NCI-H2227 (cell line): ENCODE results near the gene CD276.
"Not testable (repeated sequence)": the region's sequence is repeated elsewhere in the genome, so short reads cannot be mapped to it uniquely, and the experiment has no call there.

Experiments used
- DNase-seq: peaks from one replicate; lab custom pipeline; 2025; ENCODE audit not compliant: unreplicated experiment; lab: John Stamatoyannopoulos, UW

The CD276 gene

GRCh38 chr15:73683777-73684580, at the start of gene CD276:
TSS of gene CD276 (plus strand) at chr15:73684383. CDS start at chr15:73699640, 15,257 bp downstream.
- peak; percentile 52 for DNase-seq

GRCh38 chr15:73637527-73637926, 46.7 kb upstream of the CD276 start:
- no peak for DNase-seq

GRCh38 chr15:73639464-73639863, 44.7 kb upstream of the CD276 start:
- DNase-seq = not testable (repeated sequence)

- no peak for DNase-seq
These were observed 36.7 kb upstream of the CD276 start for GRCh38 chr15:73647259-73648013.

DNA sequence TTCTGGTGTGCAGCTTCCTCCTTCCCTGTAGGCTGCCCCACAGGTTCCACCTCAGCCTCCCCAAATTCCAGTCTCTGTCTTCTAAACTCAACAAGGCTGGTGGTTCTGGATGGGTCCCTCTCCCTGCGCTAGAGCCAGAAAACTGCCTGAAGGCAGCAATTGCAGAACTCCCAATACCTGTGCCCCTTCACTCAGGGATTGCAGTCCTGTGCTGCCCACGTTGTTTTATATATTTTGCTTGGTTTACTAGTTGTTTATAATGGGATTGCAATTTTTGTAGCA, 36.2 kb upstream of the CD276 start:
- DNase-seq = no peak

DNA sequence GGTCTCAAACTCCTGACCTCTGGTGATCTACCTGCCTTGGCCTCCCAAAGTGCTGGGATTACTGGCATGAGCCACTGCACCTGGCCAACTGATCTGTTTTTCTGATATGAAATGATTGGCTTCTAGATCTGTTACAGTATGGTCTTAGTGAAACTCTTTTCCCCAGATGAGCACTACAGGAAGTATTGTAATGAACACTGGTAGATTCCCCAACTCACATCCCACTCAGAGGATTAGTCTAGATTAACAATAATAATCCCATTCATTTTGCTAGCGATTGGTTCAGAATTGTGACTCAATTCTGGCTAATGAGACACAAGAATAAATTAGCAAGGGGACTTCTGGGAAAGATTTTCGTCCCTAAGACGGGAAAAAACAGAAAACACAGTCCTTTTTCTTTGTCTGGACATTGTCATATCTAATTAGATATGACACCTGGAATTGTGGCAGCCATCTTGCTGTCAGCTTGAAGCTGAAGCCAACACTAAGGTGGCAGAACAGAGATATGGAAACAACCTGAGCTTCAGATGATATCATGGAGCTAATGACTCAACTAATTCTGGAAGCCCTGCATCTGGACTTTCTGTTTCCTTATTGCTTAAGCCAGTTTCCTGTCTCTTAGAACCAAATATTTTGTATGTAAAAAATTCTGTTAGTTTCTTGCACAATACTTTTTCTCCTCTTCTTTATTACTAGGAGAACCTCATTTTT, 33.6 kb upstream of the CD276 start:
- no peak for DNase-seq

DNA sequence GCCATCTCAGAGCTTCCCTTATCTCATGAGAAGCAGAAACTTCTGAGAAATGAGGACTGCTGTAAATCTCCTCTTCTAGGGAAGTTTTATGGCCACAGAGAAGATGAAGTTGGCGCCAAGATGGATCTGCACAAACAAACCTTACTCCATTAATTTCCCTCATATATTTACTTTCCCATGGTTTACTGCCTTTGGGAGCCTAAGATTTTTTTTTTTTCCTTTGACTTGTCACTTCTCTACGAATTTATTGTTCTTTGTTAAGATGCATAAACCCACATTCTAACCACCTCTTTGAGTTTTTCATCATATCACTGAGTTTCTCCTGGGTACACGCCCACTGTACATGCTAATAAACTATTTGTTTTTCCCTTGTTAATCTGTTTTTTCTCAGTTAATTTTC, 29.5 kb upstream of the CD276 start:
- no peak for DNase-seq

DNA sequence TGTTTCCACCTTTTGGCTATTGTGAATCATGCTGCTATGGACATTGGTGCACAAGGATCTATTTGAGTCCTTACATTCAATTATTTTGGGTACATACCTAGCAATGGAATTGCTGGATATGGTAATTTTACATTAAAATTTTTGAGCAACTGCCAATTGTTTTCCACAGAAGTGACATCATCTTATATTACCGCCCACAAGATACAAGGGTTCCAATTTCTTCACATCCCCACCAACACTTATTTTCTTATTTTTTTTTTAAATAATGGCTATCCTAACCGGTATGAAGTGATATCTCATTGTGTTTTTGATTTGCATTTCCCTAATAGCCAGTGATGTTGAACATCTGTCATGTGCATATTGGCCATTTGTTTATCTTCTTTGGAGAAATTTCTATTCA, 28.5 kb upstream of the CD276 start:
- no peak for DNase-seq

GRCh38 chr15:73658645-73659044, 25.5 kb upstream of the CD276 start:
- DNase-seq = peak; percentile 5

DNA sequence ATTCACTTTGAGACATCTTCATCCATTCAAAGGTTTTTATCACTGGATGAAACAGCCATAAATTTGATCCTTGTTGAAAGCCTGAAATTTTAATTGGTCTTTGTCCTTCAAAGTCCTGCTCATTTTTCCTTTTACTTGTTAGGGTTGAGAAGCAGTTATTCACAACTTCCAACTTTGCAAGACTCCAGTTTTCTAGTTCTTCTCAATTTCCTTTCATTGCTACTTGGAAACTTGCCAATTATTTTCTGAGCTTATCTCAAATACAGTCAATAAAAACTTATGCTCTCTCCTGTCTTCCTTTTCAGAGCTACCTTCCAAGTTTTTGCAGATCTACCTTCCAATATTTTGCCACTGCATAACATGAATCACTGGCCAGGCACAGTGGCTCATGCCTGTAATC, 23.7 kb upstream of the CD276 start:
- no peak for DNase-seq

- DNase-seq = no peak
These were observed 9.6 kb upstream of the CD276 start for GRCh38 chr15:73674587-73674986.

DNA sequence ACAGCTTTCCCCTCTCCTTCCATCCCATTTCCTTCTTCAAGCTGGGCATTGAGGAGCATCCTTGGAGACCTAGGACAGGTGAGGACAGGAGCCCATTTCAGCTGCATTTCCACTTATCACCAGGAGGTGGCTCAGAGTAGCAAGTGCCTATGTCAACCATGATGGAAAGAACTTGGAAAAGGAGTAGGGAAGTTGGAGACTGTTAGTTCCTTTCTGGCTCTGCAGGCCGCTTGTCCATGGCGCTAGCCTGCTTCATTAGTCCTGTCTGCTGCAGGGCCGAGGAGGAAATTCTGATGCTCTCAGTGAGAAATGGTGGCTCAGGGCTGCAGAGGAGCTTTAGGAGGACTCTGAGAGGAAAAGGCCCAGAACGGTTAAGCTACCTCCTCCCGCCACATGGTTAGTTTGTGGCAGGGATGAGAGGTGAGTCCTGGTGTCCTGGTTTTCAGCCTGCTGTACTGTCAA, 7.0 kb upstream of the CD276 start:
- DNase-seq = peak; percentile 60

GRCh38 chr15:73677733-73678132, 6.5 kb upstream of the CD276 start:
- no peak for DNase-seq

DNA sequence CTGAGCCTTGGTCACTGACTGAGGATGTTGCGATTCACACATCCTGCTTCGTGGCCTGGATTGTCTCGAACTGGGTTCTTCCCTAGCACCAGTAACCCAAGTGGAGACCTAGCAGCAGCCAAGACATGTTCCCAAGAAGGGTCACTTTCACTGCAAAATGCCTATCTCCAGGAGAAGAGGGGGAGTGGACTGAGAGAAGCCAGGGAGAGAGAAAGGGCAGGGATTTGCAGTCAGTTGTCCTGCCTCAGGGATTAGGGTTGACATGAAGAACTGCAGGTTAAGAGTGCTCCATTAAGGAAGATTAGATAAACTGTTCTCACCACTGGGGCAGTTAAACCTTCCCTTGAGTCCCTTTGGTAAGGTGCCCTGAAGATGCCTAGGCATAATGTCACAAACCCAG, 5.7 kb upstream of the CD276 start:
- no peak for DNase-seq

- no peak for DNase-seq
These were observed 5.0 kb upstream of the CD276 start for GRCh38 chr15:73679180-73679579.

- DNase-seq = no peak
These were observed 4.2 kb upstream of the CD276 start for GRCh38 chr15:73679964-73680363.

GRCh38 chr15:73680549-73680948, 3.6 kb upstream of the CD276 start:
- no peak for DNase-seq

DNA sequence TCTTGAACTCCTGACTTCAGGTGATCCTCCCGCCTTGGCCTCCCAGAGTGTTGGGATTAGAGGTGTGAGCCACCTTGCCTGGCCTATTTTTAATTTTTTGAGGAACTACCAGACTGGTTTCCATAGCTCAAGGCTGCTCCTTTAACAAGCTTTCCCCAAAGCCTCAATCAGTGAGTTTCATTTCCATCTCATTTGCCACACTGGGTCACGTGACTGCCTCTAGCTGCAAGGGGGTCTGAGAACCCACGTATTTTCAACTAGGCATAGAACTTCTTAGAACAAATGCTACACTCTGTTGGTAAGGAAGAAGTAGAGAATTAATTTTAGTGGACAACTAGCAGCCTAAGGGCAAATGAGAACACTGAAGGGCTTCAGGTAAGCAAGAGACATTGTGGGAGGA, 3.1 kb upstream of the CD276 start:
- no peak for DNase-seq

DNA sequence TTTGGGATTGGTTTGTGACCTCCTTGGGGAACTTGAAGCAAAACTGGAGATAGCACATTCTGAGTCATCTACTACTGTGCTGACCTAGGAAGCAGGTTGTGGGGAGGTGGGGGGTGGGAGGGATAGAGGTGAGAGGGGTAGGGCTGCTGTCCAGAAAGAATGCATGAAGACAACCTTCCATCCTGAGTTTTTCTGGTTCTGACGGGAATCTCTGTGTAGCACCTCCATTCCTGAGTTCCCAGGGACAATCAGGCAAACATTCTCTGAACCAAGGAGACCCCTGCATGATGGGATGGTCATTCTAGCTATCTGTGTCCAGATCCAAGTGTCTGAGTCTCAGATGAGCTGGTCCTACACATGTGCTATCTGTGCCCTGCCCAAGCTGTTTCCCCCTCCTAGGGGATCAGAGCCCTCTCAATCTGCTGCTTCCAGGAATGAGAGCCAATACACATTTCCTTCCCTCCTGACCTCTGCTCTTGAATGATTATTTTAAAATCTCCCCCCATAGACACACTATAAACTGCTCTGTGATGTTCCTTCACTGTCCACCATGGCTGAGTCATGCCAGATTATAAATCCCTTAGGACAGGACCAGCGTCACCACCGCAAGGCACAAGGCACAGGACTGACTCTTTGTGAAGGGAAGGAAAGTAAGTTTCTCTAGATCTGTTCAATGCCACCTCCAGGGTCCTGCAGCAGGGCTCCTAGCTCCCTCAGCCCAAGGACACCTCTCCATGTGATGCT, 2.2 kb upstream of the CD276 start:
- no peak for DNase-seq

DNA sequence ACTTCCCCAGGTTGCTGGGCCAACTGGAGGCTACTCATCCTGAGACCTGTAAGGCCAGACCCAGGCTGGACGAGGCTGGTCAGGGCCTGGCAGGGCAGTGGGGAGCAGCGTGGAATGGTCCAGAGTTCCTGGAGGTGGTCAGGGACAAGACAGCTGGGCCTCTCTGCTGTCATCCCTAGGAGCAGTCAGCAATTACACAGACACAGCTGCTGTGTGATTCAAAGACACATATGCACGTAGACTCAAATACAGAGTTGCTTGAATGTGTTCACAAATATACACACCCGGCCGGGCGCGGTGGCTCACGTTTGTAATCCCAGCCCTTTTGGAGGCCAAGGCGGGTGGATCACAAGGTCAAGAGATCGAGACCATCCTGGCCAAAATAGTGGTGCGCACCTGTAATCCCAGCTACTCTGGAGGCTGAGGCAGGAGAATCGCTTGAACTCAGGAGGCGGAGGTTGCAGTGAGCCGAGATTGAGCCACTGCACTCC, 1.5 kb upstream of the CD276 start:
- DNase-seq = no peak

DNA sequence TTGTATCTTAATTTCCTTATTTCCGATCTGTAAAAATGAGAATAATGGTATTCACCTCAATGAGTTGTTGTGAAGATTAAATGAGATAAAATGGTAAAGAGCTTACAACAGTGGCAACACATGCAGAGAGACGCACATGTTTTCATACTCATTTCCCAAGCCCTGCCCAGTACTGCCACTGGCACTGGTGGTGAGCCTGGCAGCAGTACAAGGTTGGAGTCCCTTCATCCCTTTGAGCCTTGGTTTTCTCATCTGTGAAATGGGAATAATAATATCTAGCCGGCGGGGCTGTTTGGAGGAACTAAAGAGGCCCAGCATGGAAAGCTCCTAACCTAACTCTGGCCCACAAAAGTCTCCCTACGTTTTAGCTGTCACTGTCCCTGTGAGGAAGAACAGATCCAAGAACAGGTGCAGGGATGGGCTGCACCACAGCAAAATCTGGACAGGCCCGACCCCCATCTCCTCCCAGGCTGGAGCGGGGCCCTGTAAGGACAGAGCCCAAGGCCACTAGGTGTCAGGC, 866 bp upstream of the CD276 start:
- DNase-seq = no peak
